GM12878 (cell line): Measurements from ENCODE around the gene LRRTM3. TPM values are rescaled to one million over a fixed set of nuclear protein-coding genes. Genes with fewer than 3 reads are reported as not detected.

Experiments
- ATAC-seq: fragments of 200-7000 bp; cut with Tn5 transposase; 3 replicates; pipeline ENCODE4 v1.9.1; 2020; ENCODE audit warnings: mild to moderate bottlenecking, moderate library complexity
- BruUV-seq: library from RNA; stranded (reverse); fragments of 400-500 nt; replicated peaks from 2 replicates; lab custom pipeline; 2021; lab: Mats Ljungman, UMichigan
- CTCF ChIA-PET: fragments of 300-600 bp; sonication (Branson Sonifier 250); formaldehyde crosslinking; extraction: SDS; loops from one replicate; lab custom pipeline; 2021; ENCODE audit warnings: inconsistent platforms; lab: Yijun Ruan, JAX
- POLR2A ChIA-PET: fragments of 350-600 bp; formaldehyde crosslinking; extraction: SDS; loops from one replicate; lab custom pipeline; 2021; ENCODE audit warnings: inconsistent platforms; lab: Charles Lee
- RAD21 ChIA-PET: fragments of 300-600 bp; sonication (Branson Sonifier 250); formaldehyde crosslinking; loops from one replicate; lab custom pipeline; 2023; ENCODE audit warnings: antibody characterized with exemption; ENCODE audit not compliant: unreplicated experiment; lab: Charles Lee
- SMC1A ChIA-PET: fragments of 300-600 bp; sonication (Branson Sonifier 250); formaldehyde crosslinking; loops from one replicate; lab custom pipeline; 2023; ENCODE audit not compliant: unreplicated experiment, uncharacterized antibody; lab: Charles Lee
- DNase-seq: peaks from one replicate; pipeline ENCODE4 v3.0.0-alpha.2; 2011; ENCODE audit warnings: low read depth, low spot score
- FAIRE-seq: peaks from 3 replicates; lab custom pipeline; 2011; peaks lifted over from hg19 to GRCh38; lab: Jason Lieb, UNC
- H2AFZ ChIP-seq: 2 replicates; pipeline ENCODE4 v1.6.0; 2011; ENCODE audit warnings: low read depth, low read length, control low read depth; ENCODE audit not compliant: control insufficient read depth
- H3K27ac ChIP-seq: 2 replicates; pipeline ENCODE4 v1.5.1; 2011; ENCODE audit warnings: control low read depth; ENCODE audit not compliant: control insufficient read depth, insufficient read depth
- H3K27me3 ChIP-seq, 2 experiments: replicated peaks in 1 of 2; 2 replicates each; pipeline versions ENCODE4 v1.6.0 to v1.6.1; 2011; ENCODE audit warnings: low read length in 1 of 2; ENCODE audit not compliant: control insufficient read depth in 2 of 2, insufficient read depth in 2 of 2
- H3K36me3 ChIP-seq, 2 experiments: 2 replicates each; pipeline ENCODE4 v1.5.1; 2011; ENCODE audit warnings: low read length in 1 of 2; ENCODE audit not compliant: control insufficient read depth in 2 of 2, insufficient read depth in 2 of 2
- H3K4me1 ChIP-seq: 2 replicates; pipeline ENCODE4 v1.6.1; 2011; ENCODE audit warnings: mild to moderate bottlenecking, low read length, moderate library complexity, mixed read lengths; ENCODE audit not compliant: control insufficient read depth, insufficient read depth
- H3K4me2 ChIP-seq: 2 replicates; pipeline ENCODE4 v1.6.0; 2011; ENCODE audit warnings: control low read depth; ENCODE audit not compliant: control insufficient read depth, insufficient read depth
- H3K4me3 ChIP-seq: fragments of 200-600 bp; sonication (generic); 2 replicates; pipeline ENCODE4 v1.5.1; 2016
- H3K79me2 ChIP-seq: 2 replicates; pipeline ENCODE4 v1.6.0; 2011; ENCODE audit warnings: low read length; ENCODE audit not compliant: control insufficient read depth, insufficient read depth
- H3K9ac ChIP-seq: 2 replicates; pipeline ENCODE4 v1.8.0; 2011; ENCODE audit warnings: low read length, control low read depth, mixed read lengths; ENCODE audit not compliant: control insufficient read depth, insufficient read depth
- H3K9me3 ChIP-seq: replicated peaks from 3 replicates; pipeline ENCODE4 v1.5.1; 2011; ENCODE audit warnings: mild to moderate bottlenecking, low read length; ENCODE audit not compliant: control insufficient read depth, insufficient read depth
- H4K20me1 ChIP-seq: 2 replicates; pipeline ENCODE4 v1.6.0; 2011; ENCODE audit not compliant: control insufficient read depth, insufficient read depth
- BMI1 ChIP-seq: fragments of 450-650 bp; IDR thresholded peaks from 2 replicates; pipeline ENCODE4 v1.6.1; 2016; ENCODE audit warnings: mild to moderate bottlenecking, moderate library complexity, borderline replicate concordance
- BRCA1 ChIP-seq: IDR thresholded peaks from 2 replicates; pipeline ENCODE4 v1.6.1; 2011; ENCODE audit warnings: low read depth, low read length, improper control_type of control experiment
- FOS ChIP-seq: IDR thresholded peaks from 3 replicates; pipeline ENCODE4 v1.6.1; 2011; ENCODE audit warnings: borderline replicate concordance; ENCODE audit not compliant: insufficient read length; ENCODE audit errors: extremely low read depth
- FOXK2 ChIP-seq: fragments of 450-650 bp; IDR thresholded peaks from 2 replicates; pipeline ENCODE4 v1.6.1; 2017; ENCODE audit warnings: mild to moderate bottlenecking, moderate library complexity
- MTA2 ChIP-seq: fragments of 450-650 bp; IDR thresholded peaks from 2 replicates; pipeline ENCODE4 v1.6.1; 2016; ENCODE audit warnings: low read depth, mild to moderate bottlenecking, moderate library complexity
- PRDM15 ChIP-seq: fragments of 450-650 bp; formaldehyde crosslinking; IDR thresholded peaks from 2 replicates; pipeline ENCODE4 v1.4.0; 2020; ENCODE audit warnings: mild to moderate bottlenecking, moderate library complexity
- RAD51 ChIP-seq: fragments of 450-650 bp; IDR thresholded peaks from 2 replicates; pipeline ENCODE4 v1.6.1; 2016; ENCODE audit warnings: moderate library complexity, mild to moderate bottlenecking, inconsistent platforms
- WGBS: methylation state at CpG from one replicate; pipeline ENCODE4 v1.1.6; 2016; ENCODE audit warnings: low lambda C conversion rate; ENCODE audit not compliant: insufficient replicate concordance, insufficient coverage; ENCODE audit errors: missing lambda C conversion rate; 5-methylcytosine and 5-hydroxymethylcytosine counted together
- in situ Hi-C: fragments of 300-500 bp; cut with MboI; formaldehyde crosslinking; loops from 9 replicates; pipeline ENCODE4 v1.14.3; 2018; ENCODE audit warnings: mixed read lengths
- intact Hi-C: fragments of 100-400 bp; cut with micrococcal nuclease; formaldehyde crosslinking; loops from one replicate; pipeline ENCODE4 v1.14.2; 2022; ENCODE audit not compliant: unreplicated experiment
- polyA plus RNA-seq, 11 experiments: library from polyadenylated mRNA; depleted of rRNA in 4 of 11; unstranded in 6 of 11; stranded (reverse) in 5 of 11; fragments of >200 nt; fragmentation: Nextera tagmentation in 4 of 11; fragmentation: Illumina TruSeq in 1 of 11; extraction: Ambion mirVana in 4 of 11; extraction: Trizol in 1 of 11; gene quantifications; 1 replicate in 1 of 11; 2 replicates in 10 of 11; pipeline versions ENCODE4 v1.2.1 to v1.2.3, GENCODE V29; 2011 to 2016; ENCODE audit warnings: inconsistent platforms in 2 of 11, missing spikeins in 2 of 11, low read depth in 1 of 11
- total RNA-seq, 4 experiments: library from RNA; depleted of rRNA in 3 of 4; stranded (reverse); fragments of >200 nt in 3 of 4; fragmentation: Illumina TruSeq in 1 of 4; extraction: Trizol in 1 of 4; gene quantifications; 2 replicates each; pipeline versions ENCODE4 v1.2.1 to v1.2.3, GENCODE V29; 2013 to 2021

LRRTM3 gene
- total and polyA plus RNA-seq, 10 of the 15 experiments (the other 5 are each of a cell fraction or from before 2014, with no cell fraction given), result not detected

GRCh38 chr10:66881814-66882213 lies 44.0 kb upstream of the LRRTM3 start (continued):
- TF ChIP-seq PRDM15 (CRISPR knock-in tag) (no peak), MTA2 (no peak)
- TF ChIP-seq, all 136 proteins: peak for 0

- in situ Hi-C loops, result no loop called here
- no peaks in the 10 kb centered on the region for H4K20me1 ChIP-seq
- no peak for TF ChIP-seq RAD51
- no peak for TF ChIP-seq FOS
- TF ChIP-seq FOXK2, result no peak
- TF ChIP-seq BRCA1, result no peak
- no peak for TF ChIP-seq BMI1
- no peak overlapping the region for H3K4me2 ChIP-seq
- H3K27me3 ChIP-seq, result no peaks in the 10 kb centered on the region
- FAIRE-seq (no peak), DNase-seq (no peak), ATAC-seq (no peak)
- ChIA-PET CTCF (interaction anchor here (1.1 kb wide), 1 partner anchor 10 kb away, joined by 3 read pairs; no protein-coding TSS in a partner anchor), SMC1A (interaction anchor here (1.4 kb wide), 1 partner anchor 18 kb away, joined by 4 read pairs; no protein-coding TSS in a partner anchor), POLR2A (no interaction called here), RAD21 (no interaction called here)
- no peak overlapping the region for H3K9ac ChIP-seq
- H3K27ac ChIP-seq, result no peak overlapping the region
- no peaks in the 10 kb centered on the region for H3K36me3 ChIP-seq
- no peaks in the 10 kb centered on the region for H3K79me2 ChIP-seq
- no peak overlapping the region for H2AFZ ChIP-seq
- no TSS peak for BruUV-seq
- no peaks in the 10 kb centered on the region for H3K9me3 ChIP-seq
- no peak overlapping the region for H3K4me3 ChIP-seq
- intact Hi-C loops, result no loop called here
- H3K4me1 ChIP-seq, result no peaks in the 10 kb centered on the region
- WGBS, result 0% methylated on average over 2 of the region's 2 CpGs
Measured at GRCh38 chr10:66882271-66882670, 43.6 kb upstream of the LRRTM3 start.
